CD4-positive, alpha-beta T cell treated with Interleukin-10 for 1 hour (primary cell): ENCODE data around the gene CLCN2.

Source experiments
- DNase-seq: peaks from one replicate; pipeline ENCODE4 v3.0.0-alpha.2; 2020

The CLCN2 gene

GRCh38 chr3:184359610-184360009, 1.8 kb downstream of the CLCN2 start:
- DNase-seq = no peak

DNA sequence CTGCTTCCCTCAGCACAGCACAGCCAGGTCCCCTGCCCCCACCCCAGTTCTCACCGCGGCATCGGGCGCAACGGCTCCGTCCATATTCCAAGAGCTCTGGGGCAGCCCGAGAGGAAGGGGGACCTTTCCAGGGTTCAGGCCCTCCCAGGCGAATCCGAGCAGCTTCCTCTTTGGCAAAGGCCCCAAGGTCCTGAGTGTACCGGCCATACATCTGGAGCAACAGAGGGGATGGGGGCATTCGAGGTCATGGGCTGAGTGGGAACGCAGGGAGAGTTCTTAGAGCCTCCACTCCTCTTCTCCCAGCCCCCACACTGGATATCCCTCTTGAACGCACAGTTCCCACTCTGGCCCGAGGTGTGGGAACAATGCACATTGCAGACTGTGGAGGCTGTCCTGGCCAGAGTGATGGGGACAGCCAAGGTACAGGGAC, 2.5 kb downstream of the CLCN2 start:
- DNase-seq = no peak

- DNase-seq = no peak
Observed at GRCh38 chr3:184358124-184358767, 3.2 kb downstream of the CLCN2 start.

DNA sequence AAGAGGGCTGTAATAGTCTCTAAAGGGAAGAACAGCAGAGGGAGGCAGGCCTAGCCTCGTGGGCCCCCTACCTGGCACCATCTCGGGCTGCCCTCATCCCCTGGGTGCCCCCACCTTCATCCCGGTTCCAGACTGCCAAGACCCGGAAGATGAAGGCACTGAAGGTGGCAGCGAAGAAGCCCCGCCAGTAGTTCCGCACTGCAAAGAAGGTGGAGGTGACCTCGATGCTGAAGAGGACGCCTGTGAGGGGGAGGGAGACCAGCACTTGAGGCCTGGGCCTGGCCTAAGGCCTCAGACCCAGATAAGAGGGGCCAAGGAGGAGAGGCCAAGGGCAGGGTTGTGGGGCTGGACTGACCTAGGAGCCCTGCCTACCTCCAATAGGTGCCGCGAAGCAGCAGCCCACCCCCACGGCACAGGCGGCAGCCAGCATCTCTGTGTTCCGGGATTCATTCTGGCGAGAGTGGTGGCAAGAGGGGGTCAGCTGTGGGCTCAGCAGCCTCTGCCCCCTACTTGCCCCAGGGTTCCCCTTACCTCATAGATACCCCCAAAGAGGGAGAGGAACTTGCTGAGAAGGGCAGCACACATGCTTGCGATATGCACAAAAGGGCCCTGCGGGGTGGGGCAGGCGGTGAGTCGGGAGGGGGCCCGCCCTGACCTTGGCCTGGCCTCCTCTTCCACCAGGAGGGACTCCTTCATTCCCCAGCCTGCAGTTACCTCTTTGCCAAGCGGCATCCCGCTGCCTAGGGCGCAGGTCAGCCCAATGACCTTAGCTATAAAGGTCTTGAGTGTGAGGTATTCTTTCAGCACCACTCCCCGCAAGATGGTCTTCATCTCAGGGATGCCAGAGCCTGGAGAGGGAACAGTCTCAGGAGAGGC, 3.9 kb downstream of the CLCN2 start:
- DNase-seq = no peak

DNA sequence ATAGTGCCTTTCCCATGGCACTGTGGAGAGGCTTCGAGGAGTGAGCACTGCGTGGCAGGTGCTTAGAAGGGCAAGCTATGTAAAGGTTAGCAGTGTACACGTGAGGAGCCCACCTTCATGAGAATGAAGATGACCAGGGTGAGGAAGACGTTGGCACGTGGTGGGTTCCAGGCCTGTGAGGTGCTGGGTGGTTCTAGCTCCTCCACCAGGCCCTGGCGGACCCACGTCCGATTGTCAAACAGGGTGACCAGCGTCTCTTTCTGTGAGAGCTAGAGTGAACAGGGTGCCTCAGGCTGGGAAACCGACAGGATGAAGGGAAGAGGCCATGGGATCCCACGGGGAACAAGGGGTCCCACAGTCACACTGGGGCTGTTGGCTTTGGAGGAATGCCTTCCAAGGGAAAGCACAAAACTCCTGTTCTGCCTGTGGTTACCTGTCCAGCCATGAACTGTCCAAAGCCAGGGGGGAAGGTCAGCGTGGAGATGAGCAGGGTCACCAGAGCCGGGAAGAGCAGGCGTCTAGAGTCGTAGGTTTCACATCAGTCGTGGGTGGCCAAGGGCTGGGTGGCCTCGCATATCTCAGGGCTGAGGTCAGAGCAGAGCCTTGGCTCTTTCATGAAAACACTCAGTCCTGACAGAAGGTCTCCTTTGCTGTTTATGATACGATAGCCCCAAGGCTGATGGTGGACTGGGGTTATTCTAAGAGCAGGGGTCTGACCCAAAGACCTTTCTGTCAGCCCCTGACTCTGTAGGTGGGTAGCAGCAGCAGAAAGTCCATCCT, 6.0 kb downstream of the CLCN2 start:
- DNase-seq = no peak

- no peak for DNase-seq
Observed at GRCh38 chr3:184354754-184355153, 6.7 kb downstream of the CLCN2 start.

DNA sequence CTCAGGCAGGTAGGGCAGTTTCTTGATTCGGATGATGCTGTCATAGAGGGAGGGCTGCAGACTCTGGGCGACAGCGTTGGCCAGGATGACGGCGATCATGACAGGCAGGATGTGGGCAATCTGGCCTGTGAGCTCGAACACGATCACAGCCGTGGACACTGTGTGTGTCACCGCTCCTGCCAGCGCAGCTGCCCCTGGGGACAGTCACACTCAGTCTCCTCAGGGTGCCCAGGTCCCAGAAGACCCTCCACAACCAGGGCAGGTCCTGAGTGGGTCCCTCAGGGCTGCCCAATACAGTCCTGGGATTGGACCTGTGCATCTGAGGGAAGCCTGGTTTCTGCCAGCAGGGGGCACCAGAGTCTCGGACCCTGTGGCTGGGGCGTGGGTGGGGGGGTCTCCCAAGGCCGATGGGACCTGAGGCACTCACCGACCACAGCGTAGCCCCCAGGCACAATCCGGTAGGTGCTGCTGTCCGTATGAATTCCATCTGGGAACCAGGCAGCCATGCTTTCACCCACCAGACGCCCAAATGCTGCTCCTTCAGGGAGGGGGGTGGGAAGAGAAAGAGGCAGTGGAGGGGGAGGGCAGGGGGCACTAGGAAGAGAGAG, 7.2 kb downstream of the CLCN2 start:
- peak; percentile 71 for DNase-seq

- no peak for DNase-seq
Observed at GRCh38 chr3:184353546-184353941, 7.9 kb downstream of the CLCN2 start.

GRCh38 chr3:184352897-184353545, 8.4 kb downstream of the CLCN2 start:
- no peak for DNase-seq

DNA sequence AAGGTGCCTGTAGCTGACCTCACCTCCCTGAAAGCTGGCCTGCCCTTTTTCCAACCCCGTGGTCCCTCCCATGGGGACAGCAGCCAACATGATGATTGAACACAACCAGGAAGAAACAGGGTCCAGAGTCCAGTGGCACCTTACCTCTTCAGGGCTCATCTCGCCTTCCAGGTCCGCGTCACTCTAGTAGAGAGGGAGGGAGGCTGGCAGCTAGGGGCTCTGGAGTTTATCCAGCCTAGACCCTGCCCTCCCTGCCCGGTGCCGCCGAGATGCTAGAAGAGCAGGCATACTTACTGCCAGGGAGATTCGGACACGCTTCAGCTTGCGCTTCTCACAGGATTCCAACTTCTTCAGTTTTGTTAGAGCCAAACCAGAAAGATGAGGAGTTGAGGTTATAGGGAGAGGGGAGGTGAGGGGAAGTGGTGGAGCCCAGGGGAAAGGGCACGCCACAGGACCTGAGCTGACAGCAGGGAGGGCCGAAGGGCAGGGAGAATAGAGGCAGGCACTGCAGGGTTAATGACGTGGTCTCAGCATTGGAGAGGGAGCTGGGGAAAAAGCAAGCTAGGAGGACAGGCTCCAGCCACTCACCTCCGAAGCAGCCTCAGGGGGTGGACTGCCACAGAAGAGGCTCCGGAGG, 9.1 kb downstream of the CLCN2 start:
- DNase-seq = no peak

DNA sequence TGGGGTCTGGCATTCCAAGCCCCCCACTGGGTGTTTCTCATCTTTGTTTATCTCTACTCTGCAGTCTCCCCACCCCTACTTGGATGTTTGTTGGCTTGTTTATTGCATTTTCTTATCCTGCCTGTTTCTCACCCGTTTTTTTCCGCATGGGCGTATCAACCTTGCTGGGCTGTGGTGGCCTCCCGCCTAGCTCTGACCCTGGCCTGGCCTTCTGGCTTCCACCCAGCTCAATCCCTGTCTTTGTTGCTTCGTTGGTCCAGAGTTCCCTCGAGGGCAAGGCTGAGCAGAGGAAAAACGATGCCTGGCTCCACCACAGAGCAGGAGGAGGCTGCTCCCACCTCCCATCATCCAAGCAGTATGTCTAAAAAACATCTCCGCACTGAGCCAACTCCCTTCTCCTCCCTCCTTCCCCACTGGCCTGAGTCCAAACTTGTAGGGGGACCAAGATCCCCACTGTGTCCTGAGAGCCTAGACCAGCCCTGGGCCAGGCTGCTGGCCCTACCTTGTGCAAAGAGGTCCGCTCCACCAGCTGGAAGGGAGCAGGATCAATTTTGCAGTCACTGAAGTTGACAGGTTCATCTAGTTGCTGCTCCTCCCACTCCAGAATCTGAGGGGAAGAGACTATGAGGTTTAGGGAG, 9.8 kb downstream of the CLCN2 start:
- no peak for DNase-seq

DNA sequence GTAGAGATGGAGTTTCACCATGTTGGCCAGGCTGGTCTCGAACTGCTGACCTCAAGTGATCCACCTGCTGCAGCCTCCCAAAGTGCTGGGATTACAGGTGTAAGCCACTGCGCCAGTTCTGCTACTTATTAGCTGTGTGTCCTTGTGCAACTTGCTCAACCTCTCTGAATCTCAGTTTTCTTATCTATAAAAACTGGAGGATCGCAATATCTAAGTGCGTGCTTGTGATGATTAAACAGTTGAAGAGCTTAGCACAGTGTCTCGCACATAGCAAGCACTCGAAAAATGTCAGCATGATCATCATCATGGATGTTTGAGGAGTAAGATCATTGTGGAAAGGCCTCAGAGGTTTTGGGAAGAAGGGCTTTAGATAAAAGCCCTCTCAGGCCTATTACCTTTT, 10.8 kb downstream of the CLCN2 start:
- no peak for DNase-seq

GRCh38 chr3:184349563-184350470, 11.6 kb downstream of the CLCN2 start:
- DNase-seq = no peak

GRCh38 chr3:184348057-184348382, 13.4 kb downstream of the CLCN2 start:
- no peak for DNase-seq

GRCh38 chr3:184347321-184348056, 13.9 kb downstream of the CLCN2 start:
- no peak for DNase-seq

DNA sequence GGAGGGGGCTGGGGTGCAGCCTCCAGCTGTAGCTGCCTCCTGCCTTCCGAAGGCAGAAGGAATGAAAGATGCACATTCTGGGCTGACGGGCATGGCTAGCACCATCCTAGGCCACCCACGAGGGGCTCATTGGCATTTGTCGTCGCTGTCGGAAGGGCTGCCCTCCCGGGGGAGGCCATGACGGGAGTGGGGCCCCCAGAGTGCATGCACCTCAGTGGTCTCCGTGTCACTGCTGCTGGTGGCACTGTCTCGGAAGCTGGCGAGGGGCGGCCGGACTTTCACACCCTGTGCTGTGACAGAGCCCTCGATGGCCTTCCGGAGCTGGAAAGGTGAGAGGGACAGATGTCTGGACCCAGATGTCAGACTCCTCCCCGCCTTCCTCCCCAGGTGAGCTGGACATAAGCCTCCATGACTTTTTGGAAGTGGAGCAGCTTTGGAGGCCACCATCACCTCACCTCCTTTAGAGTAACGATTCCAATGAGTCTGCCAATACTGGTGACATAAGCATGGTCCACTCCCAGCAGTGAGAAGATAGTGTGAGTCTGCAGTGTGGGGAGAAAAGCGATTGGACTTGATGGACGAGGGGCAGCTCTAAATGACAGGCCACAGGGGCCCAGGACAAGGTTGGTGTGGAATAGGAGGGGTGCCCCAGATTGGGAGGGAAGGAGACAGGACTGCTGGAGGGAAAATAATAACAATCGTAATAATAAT, 14.8 kb downstream of the CLCN2 start:
- DNase-seq = no peak

DNA sequence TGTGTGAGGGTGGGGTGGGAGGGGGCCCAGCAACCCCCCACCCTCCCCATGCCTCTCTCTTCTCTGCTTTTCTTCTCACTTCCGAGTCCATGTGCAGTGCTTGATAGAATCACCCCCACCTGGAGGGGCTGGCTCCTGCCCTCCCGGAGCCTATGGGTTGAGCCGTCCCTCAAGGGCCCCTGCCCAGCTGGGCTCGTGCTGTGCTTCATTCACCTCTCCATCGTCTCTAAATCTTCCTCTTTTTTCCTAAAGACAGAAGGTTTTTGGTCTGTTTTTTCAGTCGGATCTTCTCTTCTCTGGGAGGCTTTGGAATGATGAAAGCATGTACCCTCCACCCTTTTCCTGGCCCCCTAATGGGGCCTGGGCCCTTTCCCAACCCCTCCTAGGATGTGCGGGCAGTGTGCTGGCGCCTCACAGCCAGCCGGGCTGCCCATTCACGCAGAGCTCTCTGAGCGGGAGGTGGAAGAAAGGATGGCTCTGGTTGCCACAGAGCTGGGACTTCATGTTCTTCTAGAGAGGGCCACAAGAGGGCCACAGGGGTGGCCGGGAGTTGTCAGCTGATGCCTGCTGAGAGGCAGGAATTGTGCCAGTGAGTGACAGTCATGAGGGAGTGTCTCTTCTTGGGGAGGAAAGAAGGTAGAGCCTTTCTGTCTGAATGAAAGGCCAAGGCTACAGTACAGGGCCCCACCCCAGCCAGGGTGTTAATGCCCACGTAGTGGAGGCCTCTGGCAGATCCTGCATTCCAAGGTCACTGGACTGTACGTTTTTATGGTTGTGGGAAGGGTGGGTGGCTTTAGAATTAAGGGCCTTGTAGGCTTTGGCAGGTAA, 15.9 kb downstream of the CLCN2 start:
- no peak for DNase-seq

DNA sequence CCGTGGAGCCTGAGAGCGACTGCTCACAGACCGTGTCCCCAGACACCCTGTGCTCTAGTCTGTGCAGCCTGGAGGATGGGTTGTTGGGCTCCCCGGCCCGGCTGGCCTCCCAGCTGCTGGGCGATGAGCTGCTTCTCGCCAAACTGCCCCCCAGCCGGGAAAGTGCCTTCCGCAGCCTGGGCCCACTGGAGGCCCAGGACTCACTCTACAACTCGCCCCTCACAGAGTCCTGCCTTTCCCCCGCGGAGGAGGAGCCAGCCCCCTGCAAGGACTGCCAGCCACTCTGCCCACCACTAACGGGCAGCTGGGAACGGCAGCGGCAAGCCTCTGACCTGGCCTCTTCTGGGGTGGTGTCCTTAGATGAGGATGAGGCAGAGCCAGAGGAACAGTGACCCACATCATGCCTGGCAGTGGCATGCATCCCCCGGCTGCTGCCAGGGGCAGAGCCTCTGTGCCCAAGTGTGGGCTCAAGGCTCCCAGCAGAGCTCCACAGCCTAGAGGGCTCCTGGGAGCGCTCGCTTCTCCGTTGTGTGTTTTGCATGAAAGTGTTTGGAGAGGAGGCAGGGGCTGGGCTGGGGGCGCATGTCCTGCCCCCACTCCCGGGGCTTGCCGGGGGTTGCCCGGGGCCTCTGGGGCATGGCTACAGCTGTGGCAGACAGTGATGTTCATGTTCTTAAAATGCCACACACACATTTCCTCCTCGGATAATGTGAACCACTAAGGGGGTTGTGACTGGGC, 16.7 kb downstream of the CLCN2 start:
- DNase-seq = no peak
